BLaER1 (cell line): ENCODE measurements around the gene AANAT.
"Not testable (repeated sequence)": the region's sequence is repeated elsewhere in the genome, so short reads cannot be mapped to it uniquely, and the experiment has no call there.

ENCODE experiments used
- H3K27ac ChIP-seq: shearing (Covaris generic); formaldehyde crosslinking; 2 replicates; pipeline ENCODE4 v1.8.1; 2022
- H3K27me3 ChIP-seq: shearing (Covaris generic); formaldehyde crosslinking; 2 replicates; pipeline ENCODE4 v1.8.1; 2022
- H3K36me3 ChIP-seq: shearing (Covaris generic); formaldehyde crosslinking; 2 replicates; pipeline ENCODE4 v1.8.1; 2022
- H3K4me1 ChIP-seq: shearing (Covaris generic); formaldehyde crosslinking; 2 replicates; pipeline ENCODE4 v1.8.1; 2022
- H3K4me2 ChIP-seq: shearing (Covaris generic); formaldehyde crosslinking; 2 replicates; pipeline ENCODE4 v1.8.1; 2022
- H3K4me3 ChIP-seq: shearing (Covaris generic); formaldehyde crosslinking; 2 replicates; pipeline ENCODE4 v1.8.1; 2022
- H3K9ac ChIP-seq: shearing (Covaris generic); formaldehyde crosslinking; 2 replicates; pipeline ENCODE4 v1.8.1; 2022
- H3K9me3 ChIP-seq: shearing (Covaris generic); formaldehyde crosslinking; 2 replicates; pipeline ENCODE4 v1.8.1; 2022
- H4K20me1 ChIP-seq: shearing (Covaris generic); formaldehyde crosslinking; 2 replicates; pipeline ENCODE4 v1.8.1; 2022
- Cebpa-rat ChIP-seq: shearing (Covaris generic); IDR thresholded peaks from 2 replicates; pipeline ENCODE4 v1.8.1; 2022

AANAT gene

DNA sequence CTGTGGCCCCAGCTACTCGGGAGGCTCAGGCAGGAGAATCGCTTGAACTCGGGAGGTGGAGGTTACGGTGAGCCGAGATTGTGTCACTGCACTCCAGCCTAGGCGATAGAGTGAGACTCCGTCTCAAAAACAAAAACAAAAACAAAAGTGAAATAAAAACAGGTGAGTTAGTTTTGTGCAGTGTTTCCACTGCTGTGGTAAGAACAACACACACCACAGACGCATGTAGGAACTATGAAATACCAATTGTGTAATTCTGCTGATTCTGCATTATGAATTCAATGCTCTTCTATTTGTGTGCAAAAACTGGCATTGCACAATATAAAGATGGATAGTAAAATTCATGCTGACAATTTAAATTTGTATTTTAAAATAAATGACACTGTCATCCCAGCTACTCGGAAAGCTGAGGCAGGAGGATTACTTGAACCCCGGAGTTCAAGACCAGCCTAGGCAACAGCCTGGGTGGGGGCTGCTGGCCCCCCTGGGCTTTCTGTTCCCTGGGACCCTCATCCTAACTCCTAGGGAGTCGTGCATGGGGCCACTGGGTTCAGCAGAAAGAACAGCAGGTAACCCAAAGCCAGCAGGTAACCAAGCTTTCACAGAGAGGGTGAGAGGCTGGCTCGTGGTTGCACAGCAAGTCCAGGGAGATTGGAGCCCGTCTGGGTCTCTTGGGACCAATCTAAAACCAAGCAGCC lies 44.4 kb downstream of the AANAT start:
- H3K27me3 ChIP-seq, result no peaks in the 10 kb centered on the region
- no peak overlapping the region for H3K9ac ChIP-seq
- no peaks in the 10 kb centered on the region for H3K9me3 ChIP-seq
- H4K20me1 ChIP-seq, result no peaks in the 10 kb centered on the region
- H3K36me3 ChIP-seq, result no peaks in the 10 kb centered on the region
- H3K4me3 ChIP-seq, result no peak overlapping the region
- no peak overlapping the region for H3K27ac ChIP-seq
- H3K4me1 ChIP-seq, result peaks cover 51% of the 10 kb centered on the region
- peak overlapping the region; percentile 57; the same call in 1 of the 2 replicates for H3K4me2 ChIP-seq
- peak; percentile 40; the same call in 1 of the 2 replicates for TF ChIP-seq Cebpa-rat

- no peak overlapping the region for H3K9ac ChIP-seq
- peak overlapping the region; percentile 57 for H3K4me2 ChIP-seq
- peaks cover 53% of the 10 kb centered on the region for H3K4me1 ChIP-seq
- no peaks in the 10 kb centered on the region for H4K20me1 ChIP-seq
- no peaks in the 10 kb centered on the region for H3K27me3 ChIP-seq
- no peak for TF ChIP-seq Cebpa-rat
- no peaks in the 10 kb centered on the region for H3K9me3 ChIP-seq
- H3K27ac ChIP-seq, result no peak overlapping the region
- H3K36me3 ChIP-seq, result no peaks in the 10 kb centered on the region
- no peak overlapping the region for H3K4me3 ChIP-seq
Observed at GRCh38 chr17:76512366-76513305, 45.2 kb downstream of the AANAT start.

GRCh38 chr17:76513306-76513692 lies 45.9 kb downstream of the AANAT start:
- no peak overlapping the region for H3K4me3 ChIP-seq
- H3K36me3 ChIP-seq, result no peaks in the 10 kb centered on the region
- H3K9ac ChIP-seq, result no peak overlapping the region
- peak overlapping the region; percentile 57 for H3K4me2 ChIP-seq
- no peaks in the 10 kb centered on the region for H4K20me1 ChIP-seq
- peaks cover 57% of the 10 kb centered on the region for H3K4me1 ChIP-seq
- H3K27me3 ChIP-seq, result no peaks in the 10 kb centered on the region
- TF ChIP-seq Cebpa-rat, result no peak
- H3K9me3 ChIP-seq, result no peaks in the 10 kb centered on the region
- H3K27ac ChIP-seq, result no peak overlapping the region

- Histone ChIP-seq H3K27ac (0 out of 2 replicates have a peak overlapping the region, but pooled peaks have one; percentile 6), H3K4me1 (peaks cover 61% of the 10 kb centered on the region)
- not testable (repeated sequence) for H3K4me3 ChIP-seq, H3K9ac ChIP-seq, H3K27me3 ChIP-seq, H3K9me3 ChIP-seq, H4K20me1 ChIP-seq, H3K4me2 ChIP-seq, H3K36me3 ChIP-seq
Observed at GRCh38 chr17:76514355-76514754, 47.0 kb downstream of the AANAT start.

- Histone ChIP-seq H4K20me1 (no peaks in the 10 kb centered on the region), H3K4me1 (peaks cover 61% of the 10 kb centered on the region), H3K27ac (peak overlapping the region; percentile 74), H3K9me3 (no peaks in the 10 kb centered on the region), H3K9ac (peak overlapping the region; percentile 48; the same call in 1 of the 2 replicates), H3K4me2 (peak overlapping the region; percentile 90), H3K36me3 (no peaks in the 10 kb centered on the region), H3K27me3 (no peaks in the 10 kb centered on the region), H3K4me3 (peak overlapping the region; percentile 25; the same call in 1 of the 2 replicates)
- peak; percentile 45; the same call in 1 of the 2 replicates for TF ChIP-seq Cebpa-rat
Observed at GRCh38 chr17:76515274-76515949, 48.0 kb downstream of the AANAT start.

- H3K4me2 ChIP-seq, result no peak overlapping the region
- H3K9ac ChIP-seq, result no peak overlapping the region
- H3K27ac ChIP-seq, result no peak overlapping the region
- H3K36me3 ChIP-seq, result no peaks in the 10 kb centered on the region
- H4K20me1 ChIP-seq, result no peaks in the 10 kb centered on the region
- no peaks in the 10 kb centered on the region for H3K27me3 ChIP-seq
- no peak overlapping the region for H3K4me3 ChIP-seq
- H3K9me3 ChIP-seq, result no peaks in the 10 kb centered on the region
- H3K4me1 ChIP-seq, result peaks cover 57% of the 10 kb centered on the region
- no peak for TF ChIP-seq Cebpa-rat
Observed at GRCh38 chr17:76517638-76518038, 50.2 kb downstream of the AANAT start.

DNA sequence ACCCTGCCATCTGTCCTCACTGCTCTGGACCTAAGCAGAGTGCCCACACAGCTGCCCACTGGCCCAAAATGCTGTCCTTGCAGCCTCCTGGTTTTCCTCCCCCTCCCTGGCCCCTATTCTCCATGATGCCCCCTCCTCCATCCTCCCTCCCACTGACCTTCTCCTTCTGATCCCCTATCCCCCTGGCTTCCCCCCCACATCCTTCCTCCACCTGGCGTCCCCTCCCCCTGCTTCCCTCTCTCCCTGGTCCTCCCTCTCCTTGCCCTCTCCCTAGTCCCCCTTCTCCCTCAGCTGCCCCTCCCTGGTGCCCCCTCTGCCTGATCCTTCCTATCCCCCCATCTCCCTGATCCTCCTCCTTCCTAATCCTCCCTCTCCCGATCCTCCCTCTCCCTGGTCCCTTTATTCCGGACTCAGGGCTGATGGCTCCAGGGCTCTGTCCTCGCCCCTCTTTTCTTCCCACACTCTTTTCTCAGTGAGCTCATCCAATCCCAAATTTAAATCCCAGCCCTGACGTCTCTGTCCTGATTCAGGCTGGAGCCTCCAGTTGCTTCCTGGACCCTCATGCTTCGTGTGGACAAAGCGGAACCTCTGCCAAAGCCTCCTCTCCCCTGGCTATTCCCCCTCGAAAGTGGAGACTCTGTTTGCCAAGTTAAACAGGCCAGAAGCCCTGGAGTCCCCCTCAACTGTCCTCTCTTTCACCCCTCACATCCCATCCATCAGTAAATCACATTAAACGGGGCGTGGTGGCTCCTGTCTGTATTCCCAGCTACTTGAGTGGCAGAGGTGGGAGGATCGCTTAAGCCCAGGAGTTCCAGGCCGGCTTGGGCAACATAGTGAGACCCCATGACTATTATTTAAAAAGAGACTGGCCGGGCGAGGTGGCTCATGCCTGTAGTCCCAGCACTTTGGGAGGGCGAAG lies 51.9 kb downstream of the AANAT start:
- peaks cover 57% of the 10 kb centered on the region for H3K4me1 ChIP-seq
- no peaks in the 10 kb centered on the region for H3K27me3 ChIP-seq
- no peak overlapping the region for H3K4me3 ChIP-seq
- H3K9me3 ChIP-seq, result no peaks in the 10 kb centered on the region
- H4K20me1 ChIP-seq, result no peaks in the 10 kb centered on the region
- no peak overlapping the region for H3K9ac ChIP-seq
- H3K27ac ChIP-seq, result no peak overlapping the region
- H3K36me3 ChIP-seq, result no peaks in the 10 kb centered on the region
- no peak overlapping the region for H3K4me2 ChIP-seq
- TF ChIP-seq Cebpa-rat, result no peak
